Measurements from ENCODE around the gene WNT6.

WNT6 gene

GRCh38 chr2:218859988-218860831 lies 605 bp downstream of the WNT6 start:
- H3K9me3 ChIP-seq (ENCODE audit: control insufficient read depth, low read depth, low read length), result no peaks in the 10 kb centered on the region
- H3K4me1 ChIP-seq (ENCODE audit: control insufficient read depth, low read depth, low read length), result peaks cover 9% of the 10 kb centered on the region
- no peak overlapping the region for H3K27ac ChIP-seq (ENCODE audit: low read length)
- no peak overlapping the region for H3K9ac ChIP-seq (ENCODE audit: low read length)
- peaks cover 98% of the 10 kb centered on the region for H3K27me3 ChIP-seq (ENCODE audit: control insufficient read depth, insufficient read depth, low read length)
- H3K4me3 ChIP-seq (ENCODE audit: low read length), result peak overlapping the region; percentile 22
- H3K36me3 ChIP-seq (ENCODE audit: control insufficient read depth, low read depth, low read length), result no peaks in the 10 kb centered on the region

- Histone ChIP-seq H3K9ac (ENCODE audit: low read length) (no peak overlapping the region), H3K4me1 (ENCODE audit: control insufficient read depth, low read depth, low read length) (peaks cover 5% of the 10 kb centered on the region), H3K27ac (ENCODE audit: low read length) (no peak overlapping the region), H3K27me3 (ENCODE audit: control insufficient read depth, insufficient read depth, low read length) (peaks cover 95% of the 10 kb centered on the region), H3K4me3 (ENCODE audit: low read length) (peak overlapping the region; percentile 17), H3K9me3 (ENCODE audit: control insufficient read depth, low read depth, low read length) (no peaks in the 10 kb centered on the region), H3K36me3 (ENCODE audit: control insufficient read depth, low read depth, low read length) (no peaks in the 10 kb centered on the region)
These were observed 1.4 kb downstream of the WNT6 start for GRCh38 chr2:218860950-218861381.

- H3K36me3 ChIP-seq (ENCODE audit: control insufficient read depth, low read depth, low read length), result no peaks in the 10 kb centered on the region
- H3K27ac ChIP-seq (ENCODE audit: low read length), result no peak overlapping the region
- H3K4me1 ChIP-seq (ENCODE audit: control insufficient read depth, low read depth, low read length), result peaks cover 5% of the 10 kb centered on the region
- no peak overlapping the region for H3K4me3 ChIP-seq (ENCODE audit: low read length)
- H3K27me3 ChIP-seq (ENCODE audit: control insufficient read depth, insufficient read depth, low read length), result peaks cover 95% of the 10 kb centered on the region
- no peak overlapping the region for H3K9ac ChIP-seq (ENCODE audit: low read length)
- H3K9me3 ChIP-seq (ENCODE audit: control insufficient read depth, low read depth, low read length), result no peaks in the 10 kb centered on the region
These were observed 2.2 kb downstream of the WNT6 start for GRCh38 chr2:218861645-218862318.

- peaks cover 95% of the 10 kb centered on the region for H3K27me3 ChIP-seq (ENCODE audit: control insufficient read depth, insufficient read depth, low read length)
- H3K4me1 ChIP-seq (ENCODE audit: control insufficient read depth, low read depth, low read length), result peaks cover 5% of the 10 kb centered on the region
- H3K9me3 ChIP-seq (ENCODE audit: control insufficient read depth, low read depth, low read length), result no peaks in the 10 kb centered on the region
- H3K9ac ChIP-seq (ENCODE audit: low read length), result no peak overlapping the region
- H3K4me3 ChIP-seq (ENCODE audit: low read length), result no peak overlapping the region
- no peak overlapping the region for H3K27ac ChIP-seq (ENCODE audit: low read length)
- H3K36me3 ChIP-seq (ENCODE audit: control insufficient read depth, low read depth, low read length), result no peaks in the 10 kb centered on the region
These were observed 3.5 kb downstream of the WNT6 start for GRCh38 chr2:218863021-218863520.

GRCh38 chr2:218865396-218865795 lies 5.8 kb downstream of the WNT6 start:
- Histone ChIP-seq H3K27ac (ENCODE audit: low read length) (no peak overlapping the region), H3K36me3 (ENCODE audit: control insufficient read depth, low read depth, low read length) (no peaks in the 10 kb centered on the region), H3K4me3 (ENCODE audit: low read length) (no peak overlapping the region), H3K4me1 (ENCODE audit: control insufficient read depth, low read depth, low read length) (peaks cover under 1% of the 10 kb centered on the region), H3K27me3 (ENCODE audit: control insufficient read depth, insufficient read depth, low read length) (peaks cover 97% of the 10 kb centered on the region), H3K9me3 (ENCODE audit: control insufficient read depth, low read depth, low read length) (no peaks in the 10 kb centered on the region), H3K9ac (ENCODE audit: low read length) (no peak overlapping the region)

GRCh38 chr2:218865999-218866398 lies 6.4 kb downstream of the WNT6 start:
- Histone ChIP-seq H3K4me1 (ENCODE audit: control insufficient read depth, low read depth, low read length) (no peaks in the 10 kb centered on the region), H3K27me3 (ENCODE audit: control insufficient read depth, insufficient read depth, low read length) (peaks cover 97% of the 10 kb centered on the region), H3K9ac (ENCODE audit: low read length) (no peak overlapping the region), H3K4me3 (ENCODE audit: low read length) (no peak overlapping the region), H3K9me3 (ENCODE audit: control insufficient read depth, low read depth, low read length) (no peaks in the 10 kb centered on the region), H3K27ac (ENCODE audit: low read length) (no peak overlapping the region), H3K36me3 (ENCODE audit: control insufficient read depth, low read depth, low read length) (no peaks in the 10 kb centered on the region)

GRCh38 chr2:218867900-218868299 lies 8.3 kb downstream of the WNT6 start:
- Histone ChIP-seq H3K9ac (ENCODE audit: low read length) (no peak overlapping the region), H3K36me3 (ENCODE audit: control insufficient read depth, low read depth, low read length) (no peaks in the 10 kb centered on the region), H3K27ac (ENCODE audit: low read length) (no peak overlapping the region), H3K4me3 (ENCODE audit: low read length) (no peak overlapping the region), H3K27me3 (ENCODE audit: control insufficient read depth, insufficient read depth, low read length) (peaks cover 97% of the 10 kb centered on the region), H3K4me1 (ENCODE audit: control insufficient read depth, low read depth, low read length) (no peaks in the 10 kb centered on the region), H3K9me3 (ENCODE audit: control insufficient read depth, low read depth, low read length) (no peaks in the 10 kb centered on the region)

GRCh38 chr2:218869064-218869463 lies 9.5 kb downstream of the WNT6 start:
- Histone ChIP-seq H3K4me1 (ENCODE audit: control insufficient read depth, low read depth, low read length) (no peaks in the 10 kb centered on the region), H3K27me3 (ENCODE audit: control insufficient read depth, insufficient read depth, low read length) (peaks cover 97% of the 10 kb centered on the region), H3K9ac (ENCODE audit: low read length) (no peak overlapping the region), H3K36me3 (ENCODE audit: control insufficient read depth, low read depth, low read length) (no peaks in the 10 kb centered on the region), H3K27ac (ENCODE audit: low read length) (no peak overlapping the region), H3K9me3 (ENCODE audit: control insufficient read depth, low read depth, low read length) (no peaks in the 10 kb centered on the region), H3K4me3 (ENCODE audit: low read length) (no peak overlapping the region)

- no peaks in the 10 kb centered on the region for H3K36me3 ChIP-seq (ENCODE audit: control insufficient read depth, low read depth, low read length)
- H3K27me3 ChIP-seq (ENCODE audit: control insufficient read depth, insufficient read depth, low read length), result peaks cover 100% of the 10 kb centered on the region
- no peaks in the 10 kb centered on the region for H3K4me1 ChIP-seq (ENCODE audit: control insufficient read depth, low read depth, low read length)
- no peak overlapping the region for H3K27ac ChIP-seq (ENCODE audit: low read length)
- no peak overlapping the region for H3K9ac ChIP-seq (ENCODE audit: low read length)
- no peaks in the 10 kb centered on the region for H3K9me3 ChIP-seq (ENCODE audit: control insufficient read depth, low read depth, low read length)
- peak overlapping the region; percentile 4 for H3K4me3 ChIP-seq (ENCODE audit: low read length)
These were observed 11.4 kb downstream of the WNT6 start for GRCh38 chr2:218870984-218871344.

- peak overlapping the region; percentile 4 for H3K4me3 ChIP-seq (ENCODE audit: low read length)
- H3K27me3 ChIP-seq (ENCODE audit: control insufficient read depth, insufficient read depth, low read length), result peaks cover 100% of the 10 kb centered on the region
- H3K36me3 ChIP-seq (ENCODE audit: control insufficient read depth, low read depth, low read length), result no peaks in the 10 kb centered on the region
- H3K9ac ChIP-seq (ENCODE audit: low read length), result no peak overlapping the region
- no peak overlapping the region for H3K27ac ChIP-seq (ENCODE audit: low read length)
- no peaks in the 10 kb centered on the region for H3K4me1 ChIP-seq (ENCODE audit: control insufficient read depth, low read depth, low read length)
- H3K9me3 ChIP-seq (ENCODE audit: control insufficient read depth, low read depth, low read length), result no peaks in the 10 kb centered on the region
These were observed 12.0 kb downstream of the WNT6 start for GRCh38 chr2:218871345-218872302.
